ENCODE data around the gene CLCN6. TPM values are rescaled to one million over a fixed set of nuclear protein-coding genes. Genes with fewer than 3 reads are reported as not detected.

CLCN6 gene
- total and polyA plus RNA-seq, 2 donors from 2014 or later, result 7.1 to 26.0 TPM

DNA sequence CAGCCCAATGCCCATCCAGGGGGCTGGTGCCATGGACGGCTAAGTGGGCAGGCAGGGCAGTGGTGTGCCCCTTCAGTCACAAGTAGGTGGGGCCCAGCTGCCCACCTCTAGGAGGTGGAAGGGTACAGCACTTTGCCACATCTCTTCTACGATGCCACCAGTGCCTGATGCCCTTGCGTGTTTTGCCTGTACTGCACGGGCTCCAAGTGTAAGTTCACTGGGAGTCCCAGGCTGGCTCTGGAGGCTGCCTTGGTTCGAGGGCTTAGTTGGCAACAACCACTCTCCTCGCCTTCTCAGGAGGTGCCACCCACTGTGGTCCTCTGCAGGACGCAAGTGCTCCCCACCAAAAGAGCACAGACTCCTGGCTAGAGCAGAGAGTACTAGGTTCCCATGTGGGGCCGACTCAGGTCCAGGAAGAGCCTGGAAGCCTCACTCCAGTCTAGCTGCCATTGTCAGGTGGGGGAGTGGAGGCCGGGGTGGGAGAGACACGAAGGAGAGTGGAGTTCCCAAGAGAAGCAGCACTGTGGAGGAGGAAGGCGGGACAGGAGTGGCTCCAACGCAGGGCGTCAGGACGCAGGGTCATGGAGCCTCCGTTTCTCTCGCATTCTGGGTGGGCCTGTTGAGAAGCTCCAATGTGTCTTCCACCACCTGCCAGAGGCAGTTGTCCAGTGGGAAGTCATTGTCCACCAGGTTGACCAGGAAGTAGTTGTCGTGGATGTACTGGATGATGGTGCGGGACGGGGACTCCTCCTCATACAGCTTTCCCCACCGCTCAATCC is 15.7 kb upstream of the CLCN6 start:
- H3K27ac ChIP-seq (ENCODE audit: low read depth in 2 of 2, low read length in 2 of 2), result peak overlapping the region; percentile 94 to 97
- peaks cover 3 to 44% (median 36%) of the 10 kb centered on the region in 3 donors for H3K4me1 ChIP-seq (ENCODE audit: control insufficient read depth in 2 of 3, insufficient read depth in 2 of 3, low read depth in 1 of 3, low read length in 3 of 3)
- H3K36me3 ChIP-seq (ENCODE audit: control insufficient read depth in 2 of 3, insufficient read depth in 3 of 3, low read length in 3 of 3), result peaks cover 0 to 48% (median 6%) of the 10 kb centered on the region in 3 donors
- TF ChIP-seq, protein P1, sequence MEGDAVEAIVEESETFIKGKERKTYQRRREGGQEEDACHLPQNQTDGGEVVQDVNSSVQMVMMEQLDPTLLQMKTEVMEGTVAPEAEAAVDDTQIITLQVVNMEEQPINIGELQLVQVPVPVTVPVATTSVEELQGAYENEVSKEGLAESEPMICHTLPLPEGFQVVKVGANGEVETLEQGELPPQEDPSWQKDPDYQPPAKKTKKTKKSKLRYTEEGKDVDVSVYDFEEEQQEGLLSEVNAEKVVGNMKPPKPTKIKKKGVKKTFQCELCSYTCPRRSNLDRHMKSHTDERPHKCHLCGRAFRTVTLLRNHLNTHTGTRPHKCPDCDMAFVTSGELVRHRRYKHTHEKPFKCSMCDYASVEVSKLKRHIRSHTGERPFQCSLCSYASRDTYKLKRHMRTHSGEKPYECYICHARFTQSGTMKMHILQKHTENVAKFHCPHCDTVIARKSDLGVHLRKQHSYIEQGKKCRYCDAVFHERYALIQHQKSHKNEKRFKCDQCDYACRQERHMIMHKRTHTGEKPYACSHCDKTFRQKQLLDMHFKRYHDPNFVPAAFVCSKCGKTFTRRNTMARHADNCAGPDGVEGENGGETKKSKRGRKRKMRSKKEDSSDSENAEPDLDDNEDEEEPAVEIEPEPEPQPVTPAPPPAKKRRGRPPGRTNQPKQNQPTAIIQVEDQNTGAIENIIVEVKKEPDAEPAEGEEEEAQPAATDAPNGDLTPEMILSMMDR (IDR thresholded peaks at IDR 0.05; ENCODE audit: borderline replicate concordance, extremely low read depth, insufficient read depth), result no peak
- H3K27me3 ChIP-seq (ENCODE audit: control insufficient read depth, insufficient read depth, low read length), result no peaks in the 10 kb centered on the region
- peak overlapping the region in 1 of 3 donors; percentile 62 for H3K9ac ChIP-seq (ENCODE audit: low read length in 3 of 3)
- intact Hi-C loops (cut with DNase I), result no loop called here
- H3K4me3 ChIP-seq (ENCODE audit: low read length in 3 of 3), result peak overlapping the region in 1 of 3 donors; percentile 8
- DNase-seq, result no peak
- no peaks in the 10 kb centered on the region for H3K9me3 ChIP-seq (ENCODE audit: control insufficient read depth in 2 of 3, insufficient read depth in 1 of 3, low read length in 3 of 3)
- no peak for FAIRE-seq

GRCh38 chr1:11790880-11791715 is 14.9 kb upstream of the CLCN6 start:
- H3K36me3 ChIP-seq (ENCODE audit: control insufficient read depth in 2 of 3, insufficient read depth in 3 of 3, low read length in 3 of 3), result peaks cover 0 to 56% (median 10%) of the 10 kb centered on the region in 3 donors
- DNase-seq (peak in 3 of 5 donors; percentile 45 to 96 (median 61)), FAIRE-seq (peak; percentile 25)
- intact Hi-C loops (cut with DNase I), result no loop called here
- H3K9ac ChIP-seq (ENCODE audit: low read length in 3 of 3), result peak overlapping the region in 2 of 3 donors; percentile 33 to 62
- H3K4me1 ChIP-seq (ENCODE audit: control insufficient read depth in 2 of 3, insufficient read depth in 2 of 3, low read depth in 1 of 3, low read length in 3 of 3), result peaks cover 3 to 49% (median 40%) of the 10 kb centered on the region in 3 donors
- no peaks in the 10 kb centered on the region for H3K27me3 ChIP-seq (ENCODE audit: control insufficient read depth, insufficient read depth, low read length)
- TF ChIP-seq, protein P1 (IDR thresholded peaks at IDR 0.05; ENCODE audit: borderline replicate concordance, extremely low read depth, insufficient read depth), result no peak
- H3K27ac ChIP-seq (ENCODE audit: low read depth in 2 of 2, low read length in 2 of 2), result peak overlapping the region; percentile 94 to 97
- H3K4me3 ChIP-seq (ENCODE audit: low read length in 3 of 3), result peak overlapping the region in 1 of 3 donors; percentile 8
- H3K9me3 ChIP-seq (ENCODE audit: control insufficient read depth in 2 of 3, insufficient read depth in 1 of 3, low read length in 3 of 3), result no peaks in the 10 kb centered on the region

- H3K9me3 ChIP-seq (ENCODE audit: control insufficient read depth in 2 of 3, insufficient read depth in 1 of 3, low read length in 3 of 3), result no peaks in the 10 kb centered on the region
- H3K4me3 ChIP-seq (ENCODE audit: low read length in 3 of 3), result no peak overlapping the region
- peaks cover 3 to 51% (median 39%) of the 10 kb centered on the region in 3 donors for H3K4me1 ChIP-seq (ENCODE audit: control insufficient read depth in 2 of 3, insufficient read depth in 2 of 3, low read depth in 1 of 3, low read length in 3 of 3)
- TF ChIP-seq, protein P1 (IDR thresholded peaks at IDR 0.05; ENCODE audit: borderline replicate concordance, extremely low read depth, insufficient read depth), result no peak
- FAIRE-seq, result no peak
- no peak overlapping the region for H3K9ac ChIP-seq (ENCODE audit: low read length in 3 of 3)
- DNase-seq, result peak in 2 of 5 donors; percentile 23 to 63
- peak overlapping the region; percentile 90 to 97 for H3K27ac ChIP-seq (ENCODE audit: low read depth in 2 of 2, low read length in 2 of 2)
- peaks cover 0 to 58% (median 10%) of the 10 kb centered on the region in 3 donors for H3K36me3 ChIP-seq (ENCODE audit: control insufficient read depth in 2 of 3, insufficient read depth in 3 of 3, low read length in 3 of 3)
- intact Hi-C loops (cut with DNase I), result no loop called here
- no peaks in the 10 kb centered on the region for H3K27me3 ChIP-seq (ENCODE audit: control insufficient read depth, insufficient read depth, low read length)
These were observed 13.9 kb upstream of the CLCN6 start for GRCh38 chr1:11792106-11792505.
